ENCODE data around the gene ARPC2.

GRCh38 chr2:218260166-218260565, 43.2 kb downstream of the ARPC2 start:
- TF ChIP-seq CTCF (IDR thresholded peaks at IDR 0.05) (no peak), POLR2A (IDR thresholded peaks at IDR 0.05) (no peak), POLR2AphosphoS5 (IDR thresholded peaks at IDR 0.05) (no peak)

Data from transverse colon (tissue), 4 donors.